Femur (tissue), 1 donor: Measurements from ENCODE around the gene DMGDH.
A peak's percentile ranks its signal among the peaks of the same experiment; 100 is the strongest.

ENCODE experiments used
- DNase-seq: peaks from one replicate; pipeline ENCODE4 v3.0.0-alpha.2; 2017

The DMGDH gene

DNA sequence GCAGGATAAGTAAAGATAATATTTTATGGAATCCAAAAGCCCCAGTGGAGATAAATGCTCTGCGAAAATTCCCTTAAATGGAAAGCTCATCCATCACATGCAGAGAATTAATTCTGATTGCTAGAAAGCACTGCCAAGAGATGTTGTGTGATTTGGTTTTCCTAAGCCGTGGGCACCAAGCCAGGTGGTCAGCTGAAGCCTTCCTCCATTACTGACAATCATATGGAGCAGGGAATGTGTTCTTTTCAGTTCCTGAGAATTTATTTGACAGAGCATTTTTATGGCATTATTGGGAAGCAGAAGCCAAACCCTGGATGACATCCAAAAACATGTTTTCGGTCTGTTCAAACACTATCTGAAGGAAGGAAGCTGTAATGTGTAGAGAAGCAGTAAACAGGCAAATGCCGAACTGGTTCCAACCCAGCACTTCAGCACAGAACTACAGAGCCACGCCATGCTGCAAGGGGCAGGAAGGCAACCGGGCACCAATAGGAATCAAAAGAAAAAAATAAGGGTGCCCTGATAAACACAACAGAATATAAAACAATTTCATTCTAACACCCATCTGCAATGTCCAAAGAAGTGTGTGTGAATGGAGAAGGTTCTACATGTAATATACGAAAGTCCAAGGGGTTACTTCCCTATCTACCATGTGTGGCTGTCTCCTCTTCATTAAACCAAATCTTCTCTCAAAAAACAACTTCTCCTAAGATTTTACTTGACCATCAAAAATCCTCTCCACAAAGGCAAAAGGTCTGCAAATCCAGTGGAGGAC is 96.6 kb downstream of the DMGDH start:
- DNase-seq: peak; percentile 75

DNA sequence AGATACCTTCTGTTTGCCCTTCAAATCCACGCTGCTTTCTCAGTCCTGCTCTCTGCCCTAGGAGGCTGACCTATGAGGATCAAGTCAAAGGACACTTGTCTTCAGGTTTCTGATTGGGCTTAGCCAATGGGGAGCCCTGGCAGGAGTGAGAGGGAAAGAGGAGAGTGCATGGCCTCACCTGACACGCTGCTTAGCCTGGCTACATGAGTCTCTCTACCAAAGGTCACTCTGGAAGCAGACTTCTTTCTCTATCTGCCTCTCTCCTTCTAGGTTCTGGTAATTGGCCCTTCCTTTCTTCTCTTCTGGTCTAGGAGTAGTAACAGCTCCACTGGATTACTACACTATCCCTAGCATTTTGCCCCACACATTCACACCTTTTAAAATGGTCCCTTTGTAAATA is 97.5 kb downstream of the DMGDH start:
- no peak for DNase-seq

DNA sequence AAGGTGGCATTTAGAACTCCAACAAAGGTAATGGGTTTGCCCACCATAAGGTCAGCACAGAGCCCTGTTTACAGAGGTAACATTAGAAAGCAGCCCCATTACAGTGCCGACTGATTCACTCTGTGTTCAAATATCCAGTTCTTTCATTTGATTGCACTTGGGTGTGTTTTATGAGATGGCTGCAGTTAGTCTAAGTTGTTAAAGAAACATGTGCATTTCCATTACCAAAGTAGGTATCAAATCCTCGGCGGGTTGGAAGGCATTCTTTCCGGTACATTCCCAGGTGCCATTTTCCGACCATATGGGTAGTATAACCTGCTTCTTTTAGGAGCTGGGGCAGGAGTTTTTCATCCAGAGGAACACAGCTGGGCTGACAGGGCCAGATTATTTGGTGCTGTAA is 100.7 kb downstream of the DMGDH start:
- no peak for DNase-seq

- no peak for DNase-seq
Measured at GRCh38 chr5:78964889-78965288, 104.6 kb downstream of the DMGDH start.

DNA sequence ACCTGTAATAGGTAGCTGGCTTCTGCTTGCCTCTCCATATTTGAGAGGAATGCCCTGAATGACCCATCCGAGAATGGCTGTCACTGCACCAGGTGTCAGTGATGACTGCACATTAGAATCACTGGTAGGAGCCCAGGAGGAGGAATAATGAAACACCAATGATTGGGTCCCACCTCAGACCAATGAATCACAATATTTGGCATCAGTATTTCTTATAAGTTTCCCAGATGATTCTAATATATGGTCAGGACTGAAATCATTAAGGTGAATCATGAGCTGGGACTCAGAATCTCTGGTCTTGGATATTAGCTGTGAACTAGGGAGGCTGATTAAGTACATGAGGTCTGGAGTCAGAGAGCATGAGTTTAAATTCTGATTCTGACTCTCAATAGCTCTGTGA is 107.7 kb downstream of the DMGDH start:
- no peak for DNase-seq

DNA sequence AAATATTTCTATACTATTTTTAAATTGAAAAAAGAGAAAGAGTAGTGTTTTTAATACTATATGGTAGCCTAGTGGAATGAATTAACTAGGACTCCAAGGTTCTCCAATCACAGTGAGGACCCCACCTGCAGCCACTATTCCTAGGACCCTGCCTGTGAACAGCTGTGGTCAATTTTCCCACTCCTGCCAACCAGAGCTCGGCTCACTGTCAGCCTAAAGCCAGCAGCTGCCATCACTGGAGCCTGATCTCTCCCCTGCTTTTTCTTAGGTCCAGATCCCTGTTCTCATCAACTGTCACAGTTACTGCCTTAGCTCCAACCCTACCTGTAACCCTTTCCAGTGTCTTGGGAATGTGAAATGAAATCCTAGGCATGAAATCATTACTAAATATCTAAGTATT is 109.7 kb downstream of the DMGDH start:
- peak; percentile 47 for DNase-seq

DNA sequence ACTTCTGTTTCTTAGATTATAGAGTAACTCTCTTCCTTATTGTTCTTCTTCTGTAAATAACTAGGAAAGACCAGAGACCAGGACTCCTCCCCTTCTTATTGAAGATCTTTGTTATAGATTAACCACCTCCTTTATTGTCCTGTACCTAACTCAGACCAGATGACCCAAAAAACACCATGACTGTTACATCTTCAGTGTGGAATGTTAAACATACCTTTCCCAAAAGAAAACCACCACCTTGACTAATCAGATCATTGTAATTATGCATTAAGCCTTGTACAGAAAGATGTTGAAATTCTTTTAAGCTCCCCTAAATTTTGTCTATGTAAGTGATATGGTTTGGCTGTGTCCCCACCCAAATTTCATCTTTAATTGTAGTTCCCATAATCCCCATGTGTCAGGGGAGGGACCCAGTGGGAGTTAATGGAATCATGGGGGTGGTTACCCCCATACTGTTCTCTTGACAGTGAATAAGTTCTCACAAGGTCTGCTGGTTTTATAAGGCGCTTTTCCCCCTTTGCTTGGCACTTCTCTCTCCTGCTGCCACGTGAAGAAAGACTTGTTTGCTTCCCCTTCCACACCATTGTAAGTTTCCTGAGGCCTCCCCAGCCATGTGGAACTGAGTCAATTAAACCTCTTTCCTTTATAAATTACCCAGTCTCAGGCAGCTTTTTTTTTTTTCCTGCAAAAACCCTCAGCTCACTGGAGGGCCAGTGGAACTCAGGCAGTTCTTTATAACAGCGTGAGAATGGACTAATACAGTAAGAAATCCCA is 110.6 kb downstream of the DMGDH start:
- no peak for DNase-seq

- DNase-seq: no peak
Measured at GRCh38 chr5:78956901-78957300, 112.6 kb downstream of the DMGDH start.

DNA sequence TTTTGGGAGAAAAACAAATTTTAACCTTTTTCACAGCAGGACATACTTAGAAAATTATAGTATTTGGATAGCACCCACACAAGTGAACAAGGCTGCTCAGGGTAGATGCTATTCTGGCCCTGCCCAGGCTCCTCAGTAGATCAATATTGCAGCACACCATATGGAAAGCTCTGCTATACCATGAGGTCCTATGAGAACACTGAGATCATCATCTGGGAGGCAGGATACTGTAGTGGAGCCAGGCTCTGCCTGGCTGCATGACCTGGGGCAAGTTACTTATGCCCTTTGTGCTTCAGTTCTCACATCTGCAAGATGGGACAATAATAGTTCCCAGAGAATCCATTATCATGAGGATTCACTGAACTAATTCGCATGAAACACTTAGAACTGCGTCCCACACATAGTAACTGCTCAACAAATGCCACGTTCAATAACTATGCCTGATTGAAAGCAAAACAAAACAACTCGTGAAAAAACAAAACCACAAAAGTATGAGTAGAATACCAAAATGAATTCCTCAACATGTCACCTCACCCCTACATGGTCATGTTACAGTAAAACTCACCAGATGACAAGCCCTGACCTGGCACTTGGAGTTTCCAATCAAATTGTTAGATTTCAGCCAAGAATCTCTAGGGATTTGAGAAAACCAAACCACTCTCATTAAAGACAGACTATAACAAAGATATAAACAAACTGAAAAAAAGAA is 116.2 kb downstream of the DMGDH start:
- DNase-seq: no peak
